ENCODE measurements around the gene HSD17B8.

GRCh38 chr6:33237741-33238140 lies 33.3 kb downstream of the HSD17B8 start:
- TF ChIP-seq CTCF (IDR thresholded peaks at IDR 0.05) (no peak), TCF7L2 (IDR thresholded peaks at IDR 0.05; ENCODE audit: low read depth, low read length) (no peak)
